ENCODE data around the gene TM7SF3. TPM values are rescaled to one million over a fixed set of nuclear protein-coding genes. Genes with fewer than 3 reads are reported as not detected.
A peak's percentile ranks its signal among the peaks of the same experiment; 100 is the strongest.

Gene TM7SF3
- total RNA-seq, 3 donors from 2014 or later (not counting 1 experiment from before 2014, with no cell fraction given): 32.1 to 48.4 (median 42.6) TPM

- Histone ChIP-seq H3K27ac (ENCODE audit: low read length) (no peak overlapping the region), H3K36me3 (ENCODE audit: control insufficient read depth, insufficient read depth, low read length) (peaks cover 50% of the 10 kb centered on the region), H3K27me3 (ENCODE audit: control insufficient read depth, insufficient read depth, low read length) (no peaks in the 10 kb centered on the region), H3K4me1 (ENCODE audit: control insufficient read depth, insufficient read depth, low read length) (no peaks in the 10 kb centered on the region), H3K9me3 (ENCODE audit: control insufficient read depth, insufficient read depth, low read length) (no peaks in the 10 kb centered on the region), H3K4me3 (ENCODE audit: low read length) (no peak overlapping the region)
- DNase-seq (no peak), ATAC-seq (no peak)
- intact Hi-C loops (cut with micrococcal nuclease): no loop called here
- Mint-ChIP-seq H3K9me3 (no peaks in the 10 kb centered on the region), H3K36me3 (no peaks in the 10 kb centered on the region), H3K27me3 (ENCODE audit: low read depth in 2 of 2) (no peaks in the 10 kb centered on the region), H3K4me3 (no peak overlapping the region), H3K4me1 (peaks cover 0 to 12% of the 10 kb centered on the region in 2 donors), H3K27ac (no peak overlapping the region)
- WGBS (ENCODE audit: insufficient coverage): 100% methylated on average over 4 of the region's 4 CpGs
- TF ChIP-seq, protein P1, sequence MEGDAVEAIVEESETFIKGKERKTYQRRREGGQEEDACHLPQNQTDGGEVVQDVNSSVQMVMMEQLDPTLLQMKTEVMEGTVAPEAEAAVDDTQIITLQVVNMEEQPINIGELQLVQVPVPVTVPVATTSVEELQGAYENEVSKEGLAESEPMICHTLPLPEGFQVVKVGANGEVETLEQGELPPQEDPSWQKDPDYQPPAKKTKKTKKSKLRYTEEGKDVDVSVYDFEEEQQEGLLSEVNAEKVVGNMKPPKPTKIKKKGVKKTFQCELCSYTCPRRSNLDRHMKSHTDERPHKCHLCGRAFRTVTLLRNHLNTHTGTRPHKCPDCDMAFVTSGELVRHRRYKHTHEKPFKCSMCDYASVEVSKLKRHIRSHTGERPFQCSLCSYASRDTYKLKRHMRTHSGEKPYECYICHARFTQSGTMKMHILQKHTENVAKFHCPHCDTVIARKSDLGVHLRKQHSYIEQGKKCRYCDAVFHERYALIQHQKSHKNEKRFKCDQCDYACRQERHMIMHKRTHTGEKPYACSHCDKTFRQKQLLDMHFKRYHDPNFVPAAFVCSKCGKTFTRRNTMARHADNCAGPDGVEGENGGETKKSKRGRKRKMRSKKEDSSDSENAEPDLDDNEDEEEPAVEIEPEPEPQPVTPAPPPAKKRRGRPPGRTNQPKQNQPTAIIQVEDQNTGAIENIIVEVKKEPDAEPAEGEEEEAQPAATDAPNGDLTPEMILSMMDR (IDR thresholded peaks at IDR 0.05): no peak
These were observed 22.4 kb downstream of the TM7SF3 start for GRCh38 chr12:26991826-26992225.

DNA sequence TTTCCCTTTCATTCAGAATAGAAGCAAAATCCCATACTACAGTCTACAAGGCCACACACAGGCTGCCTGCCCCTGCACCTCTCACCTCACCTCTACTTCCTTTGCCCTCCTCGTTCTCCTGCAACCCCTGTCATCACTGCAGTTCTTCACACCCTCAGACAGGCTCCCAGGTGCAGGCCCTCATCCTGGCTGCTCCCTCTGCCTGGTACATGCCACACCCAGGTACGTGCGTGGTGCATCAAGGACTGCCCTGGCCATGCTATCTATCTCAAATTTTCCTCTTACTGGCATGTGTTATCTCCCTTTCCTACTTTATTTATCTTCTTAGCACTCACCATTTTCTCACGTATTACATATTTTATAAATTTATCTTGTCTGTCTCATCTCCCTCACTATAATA, 24.3 kb downstream of the TM7SF3 start:
- H3K27ac Mint-ChIP-seq: peak overlapping the region in 1 of 2 donors; percentile 7
- no peaks in the 10 kb centered on the region for H3K36me3 Mint-ChIP-seq
- DNase-seq: no peak

GRCh38 chr12:26988703-26989102, 25.5 kb downstream of the TM7SF3 start:
- Histone ChIP-seq H3K36me3 (ENCODE audit: control insufficient read depth, insufficient read depth, low read length) (peaks cover 32% of the 10 kb centered on the region), H3K9me3 (ENCODE audit: control insufficient read depth, insufficient read depth, low read length) (no peaks in the 10 kb centered on the region), H3K4me3 (ENCODE audit: low read length) (no peak overlapping the region), H3K27ac (ENCODE audit: low read length) (no peak overlapping the region), H3K27me3 (ENCODE audit: control insufficient read depth, insufficient read depth, low read length) (no peaks in the 10 kb centered on the region), H3K4me1 (ENCODE audit: control insufficient read depth, insufficient read depth, low read length) (no peaks in the 10 kb centered on the region)
- WGBS (ENCODE audit: insufficient coverage): 100% methylated on average over 2 of the region's 4 CpGs
- DNase-seq (no peak), ATAC-seq (no peak)
- Mint-ChIP-seq H3K4me1 (peaks cover 0 to 26% of the 10 kb centered on the region in 2 donors), H3K27me3 (ENCODE audit: low read depth in 2 of 2) (no peaks in the 10 kb centered on the region), H3K4me3 (no peak overlapping the region), H3K36me3 (no peaks in the 10 kb centered on the region), H3K9me3 (no peaks in the 10 kb centered on the region), H3K27ac (no peak overlapping the region)
- TF ChIP-seq, protein P1 (IDR thresholded peaks at IDR 0.05): no peak
- intact Hi-C loops (cut with micrococcal nuclease): no loop called here

More for the DNA sequence above, 24.3 kb downstream of the TM7SF3 start:
- Histone ChIP-seq H3K4me3 (ENCODE audit: low read length) (no peak overlapping the region), H3K9me3 (ENCODE audit: control insufficient read depth, insufficient read depth, low read length) (no peaks in the 10 kb centered on the region), H3K27me3 (ENCODE audit: control insufficient read depth, insufficient read depth, low read length) (no peaks in the 10 kb centered on the region), H3K4me1 (ENCODE audit: control insufficient read depth, insufficient read depth, low read length) (no peaks in the 10 kb centered on the region), H3K27ac (ENCODE audit: low read length) (no peak overlapping the region), H3K36me3 (ENCODE audit: control insufficient read depth, insufficient read depth, low read length) (peaks cover 34% of the 10 kb centered on the region)
- intact Hi-C loops (cut with micrococcal nuclease): no loop called here
- no peaks in the 10 kb centered on the region for H3K27me3 Mint-ChIP-seq (ENCODE audit: low read depth in 2 of 2)
- 68% methylated on average over 3 of the region's 4 CpGs for WGBS (ENCODE audit: insufficient coverage)
- ATAC-seq: no peak
- TF ChIP-seq, protein P1 (IDR thresholded peaks at IDR 0.05): no peak
- no peak overlapping the region for H3K4me3 Mint-ChIP-seq
- no peaks in the 10 kb centered on the region for H3K9me3 Mint-ChIP-seq
- H3K4me1 Mint-ChIP-seq: peaks cover 0 to 20% of the 10 kb centered on the region in 2 donors

Data from natural killer cell (primary cell).